Spinal cord (tissue), 10 donors: ENCODE results near the gene ZNF564. TPM values are rescaled to one million over a fixed set of nuclear protein-coding genes. Genes with fewer than 3 reads are reported as not detected.
"Not testable (repeated sequence)": the region's sequence is repeated elsewhere in the genome, so short reads cannot be mapped to it uniquely, and the experiment has no call there.

Experiments
- DNase-seq, 6 donors: peaks; one replicate each; pipeline versions ENCODE4 v3.0.0 to v3.0.0-alpha.2; 2013 to 2015; ENCODE audit warnings: low spot score in 6 of 6, low read depth in 4 of 6
- H3K27ac ChIP-seq: one replicate; pipeline ENCODE4 v1.5.1; 2013; ENCODE audit warnings: low read depth, low read length, control low read depth
- H3K27me3 ChIP-seq: one replicate; pipeline ENCODE4 v1.6.1; 2013; ENCODE audit warnings: low read length; ENCODE audit not compliant: control insufficient read depth, insufficient read depth
- H3K36me3 ChIP-seq: one replicate; pipeline ENCODE4 v1.6.1; 2013; ENCODE audit warnings: low read length; ENCODE audit not compliant: control insufficient read depth, insufficient read depth
- H3K4me1 ChIP-seq: one replicate; pipeline ENCODE4 v1.6.1; 2013; ENCODE audit warnings: low read length; ENCODE audit not compliant: control insufficient read depth, insufficient read depth
- H3K4me3 ChIP-seq: one replicate; pipeline ENCODE4 v1.5.1; 2013; ENCODE audit warnings: low read depth, low read length, control low read depth
- H3K9me3 ChIP-seq: one replicate; pipeline ENCODE4 v1.6.1; 2013; ENCODE audit warnings: low read length; ENCODE audit not compliant: control insufficient read depth, insufficient read depth
- WGBS: methylation state at CpG from one replicate; pipeline ENCODE4 v1.1.5; 2013; ENCODE audit warnings: missing lambda C conversion rate; ENCODE audit not compliant: insufficient coverage; 5-methylcytosine and 5-hydroxymethylcytosine counted together
- polyA plus RNA-seq, 2 donors: library from polyadenylated mRNA; unstranded; fragments of 120-200 nt; gene quantifications; one replicate each; pipeline ENCODE4 v1.2.1, GENCODE V29; 2013; ENCODE audit not compliant: insufficient read length in 2 of 2
- total RNA-seq, 2 donors: library from RNA; depleted of rRNA in 1 of 2; stranded (reverse); fragments of 120-200 nt in 1 of 2; fragments of >200 nt in 1 of 2; gene quantifications; one replicate each; pipeline versions ENCODE4 v1.2.3 to v1.2.4, GENCODE V29; 2013 to 2014
- donor health status: healthy.

The ZNF564 gene
- total and polyA plus RNA-seq, 4 donors = 5.8 to 23.6 (median 13.1) TPM

DNA sequence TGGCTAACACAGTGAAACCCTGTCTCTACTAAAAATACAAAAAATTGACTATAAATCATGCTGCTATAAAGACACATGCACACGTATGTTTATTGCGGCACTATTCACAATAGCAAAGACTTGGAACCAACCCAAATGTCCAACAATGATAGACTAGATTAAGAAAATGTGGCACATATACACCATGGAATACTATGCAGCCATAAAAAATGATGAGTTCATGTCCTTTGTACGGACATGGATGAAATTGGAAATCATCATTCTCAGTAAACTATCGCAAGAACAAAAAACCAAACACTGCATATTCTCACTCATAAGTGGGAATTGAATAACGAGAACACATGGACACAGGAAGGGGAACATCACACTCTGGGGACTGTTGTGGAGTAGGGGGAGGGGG is 15.1 kb upstream of the ZNF564 start:
- not testable (repeated sequence) for H3K36me3 ChIP-seq, DNase-seq, H3K9me3 ChIP-seq, H3K4me1 ChIP-seq, H3K27ac ChIP-seq, H3K27me3 ChIP-seq, H3K4me3 ChIP-seq
- no CpG with 5 or more reads among the region's 5 CpGs for WGBS

- no peaks in the 10 kb centered on the region for H3K36me3 ChIP-seq
- no peaks in the 10 kb centered on the region for H3K27me3 ChIP-seq
- H3K27ac ChIP-seq = no peak overlapping the region
- no peaks in the 10 kb centered on the region for H3K9me3 ChIP-seq
- H3K4me1 ChIP-seq = peaks cover 6% of the 10 kb centered on the region
- no peak overlapping the region for H3K4me3 ChIP-seq
- 11% methylated on average over 16 of the region's 19 CpGs for WGBS
- DNase-seq = peak; percentile 29 to 93 (median 64)
Observed at GRCh38 chr19:12564016-12564664, 12.9 kb upstream of the ZNF564 start.

DNA sequence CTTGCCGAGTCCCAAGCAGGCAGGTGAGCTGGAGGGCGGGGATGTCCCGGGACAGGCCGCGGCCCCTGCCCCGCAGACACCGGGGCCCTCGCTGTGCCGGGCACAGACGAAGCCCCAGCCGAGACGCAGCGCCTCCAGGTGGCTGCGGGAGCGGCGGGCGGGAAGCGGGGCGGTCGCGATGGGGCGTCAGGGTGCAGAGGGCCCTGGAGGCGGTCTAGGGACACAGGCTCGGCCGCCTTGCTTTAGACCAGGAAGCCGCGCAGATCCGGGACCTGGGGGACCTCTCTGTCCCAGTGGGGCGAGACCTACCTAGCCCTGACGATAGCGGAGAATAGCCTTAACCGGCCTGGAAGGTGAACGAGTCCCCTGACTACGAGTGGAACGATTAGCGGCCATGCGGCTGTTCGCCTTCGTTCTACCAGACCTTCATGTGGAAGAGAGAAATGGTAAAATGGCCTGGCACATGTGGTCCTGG is 4.2 kb upstream of the ZNF564 start:
- Histone ChIP-seq H3K4me3 (no peak overlapping the region), H3K27me3 (peaks cover 4% of the 10 kb centered on the region), H3K27ac (no peak overlapping the region), H3K9me3 (no peaks in the 10 kb centered on the region), H3K4me1 (peaks cover 14% of the 10 kb centered on the region), H3K36me3 (no peaks in the 10 kb centered on the region)
- 31% methylated on average over 39 of the region's 39 CpGs for WGBS
- DNase-seq = no peak

DNA sequence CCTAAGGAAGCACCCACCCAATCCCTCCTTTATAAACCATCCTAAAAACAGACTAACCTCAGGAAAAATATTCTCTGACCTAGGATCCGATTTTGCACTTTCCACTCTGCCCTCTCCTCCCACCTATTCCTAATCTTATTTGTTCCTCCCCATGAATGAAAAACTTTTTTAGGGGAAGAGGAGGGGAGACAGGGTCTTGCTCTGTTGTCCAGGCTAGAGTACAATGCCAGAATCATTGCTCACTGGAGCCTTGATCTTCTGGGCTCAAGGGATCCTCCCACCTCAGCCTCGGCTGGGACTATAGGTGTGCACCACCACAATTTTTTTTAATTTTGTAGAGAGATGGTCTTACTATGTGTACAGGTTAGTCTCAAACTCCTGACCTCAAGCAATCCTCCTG is 4.4 kb downstream of the ZNF564 start:
- no CpG with 5 or more reads among the region's 2 CpGs for WGBS
- H3K4me3 ChIP-seq = no peak overlapping the region

DNA sequence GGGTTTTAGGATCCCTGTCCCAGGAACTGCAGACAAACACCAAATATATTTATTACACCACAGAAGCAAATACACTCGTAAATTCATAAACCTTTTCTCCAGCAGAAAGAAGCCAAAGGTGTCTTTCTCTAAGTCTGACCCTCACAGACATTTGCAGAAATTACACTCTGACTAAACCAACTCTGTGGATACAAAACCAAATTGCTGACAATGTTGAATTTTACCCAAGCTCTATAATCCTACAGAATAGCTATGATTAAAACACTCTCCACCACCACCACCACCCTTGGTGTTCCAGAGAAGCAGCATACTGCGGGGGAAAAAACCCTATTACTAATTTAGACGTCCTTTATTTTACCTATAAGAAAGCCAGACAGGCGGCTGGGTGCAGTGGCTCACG is 5.2 kb downstream of the ZNF564 start:
- Histone ChIP-seq H3K4me1 (peaks cover 14% of the 10 kb centered on the region), H3K4me3 (no peak overlapping the region), H3K27me3 (no peaks in the 10 kb centered on the region), H3K9me3 (peaks cover 1% of the 10 kb centered on the region), H3K36me3 (peaks cover 6% of the 10 kb centered on the region), H3K27ac (no peak overlapping the region)
- DNase-seq = no peak
- WGBS = 100% methylated on average over 3 of the region's 5 CpGs

More for the DNA sequence above, 4.4 kb downstream of the ZNF564 start:
- no peak for DNase-seq
- H3K9me3 ChIP-seq = peaks cover 1% of the 10 kb centered on the region
- no peaks in the 10 kb centered on the region for H3K27me3 ChIP-seq
- peaks cover 5% of the 10 kb centered on the region for H3K36me3 ChIP-seq
- peaks cover 18% of the 10 kb centered on the region for H3K4me1 ChIP-seq
- no peak overlapping the region for H3K27ac ChIP-seq

DNA sequence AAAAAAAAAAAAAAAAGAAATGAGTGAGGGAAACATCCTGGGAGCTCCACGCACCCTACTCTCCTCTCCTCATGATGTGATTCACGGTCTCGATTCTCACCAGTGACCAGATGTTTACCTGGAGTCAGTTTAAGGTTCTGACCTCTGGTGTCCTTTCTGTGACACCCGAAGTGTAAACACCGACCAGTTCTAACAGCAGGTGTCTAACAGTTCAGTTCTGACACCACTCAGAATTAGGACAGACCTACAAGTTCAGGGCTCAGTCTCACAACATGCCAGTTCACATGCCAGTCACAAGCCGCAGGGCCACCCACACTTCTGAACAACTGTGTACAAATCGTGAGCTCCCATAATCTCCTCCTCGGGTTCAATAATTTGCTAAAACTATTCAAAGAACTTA is 6.0 kb downstream of the ZNF564 start:
- Histone ChIP-seq H3K36me3 (peaks cover 14% of the 10 kb centered on the region), H3K4me3 (no peak overlapping the region)

GRCh38 chr19:12544401-12544876 is 6.8 kb downstream of the ZNF564 start:
- Histone ChIP-seq H3K36me3 (peaks cover 14% of the 10 kb centered on the region), H3K27me3 (no peaks in the 10 kb centered on the region), H3K4me1 (peaks cover 3% of the 10 kb centered on the region), H3K9me3 (peaks cover 3% of the 10 kb centered on the region), H3K4me3 (no peak overlapping the region), H3K27ac (no peak overlapping the region)
- WGBS = 94% methylated on average over 5 of the region's 5 CpGs
- no peak for DNase-seq

More for the DNA sequence above, 6.0 kb downstream of the ZNF564 start:
- Histone ChIP-seq H3K4me1 (peaks cover 11% of the 10 kb centered on the region), H3K27ac (no peak overlapping the region), H3K27me3 (no peaks in the 10 kb centered on the region), H3K9me3 (peaks cover 1% of the 10 kb centered on the region)
- no peak for DNase-seq
- WGBS = 95% methylated on average over 6 of the region's 8 CpGs

DNA sequence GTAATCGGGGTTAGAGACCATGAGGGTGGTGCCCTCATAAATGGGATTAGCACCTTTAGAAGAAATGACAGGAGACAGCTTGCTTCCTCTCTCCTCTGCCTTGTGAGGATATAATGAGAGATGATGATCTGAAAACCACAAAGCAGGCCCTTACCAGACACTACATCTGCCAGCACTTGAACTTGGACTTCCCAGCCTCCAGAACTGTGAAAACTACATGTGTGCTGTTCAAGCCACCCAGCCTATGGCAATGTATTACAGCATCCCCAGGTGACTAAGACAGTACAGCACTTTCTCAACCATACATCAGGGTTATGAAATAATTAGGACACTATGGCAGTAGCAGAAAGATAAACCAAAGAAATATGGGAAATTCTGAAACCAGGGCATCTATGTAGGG is 7.4 kb downstream of the ZNF564 start:
- no peaks in the 10 kb centered on the region for H3K4me1 ChIP-seq
- H3K36me3 ChIP-seq = peaks cover 14% of the 10 kb centered on the region
- peaks cover 3% of the 10 kb centered on the region for H3K9me3 ChIP-seq
- H3K27me3 ChIP-seq = no peaks in the 10 kb centered on the region
- no peak overlapping the region for H3K4me3 ChIP-seq
- H3K27ac ChIP-seq = no peak overlapping the region
- no peak for DNase-seq
- WGBS = no CpG with 5 or more reads among the region's 1 CpG

DNA sequence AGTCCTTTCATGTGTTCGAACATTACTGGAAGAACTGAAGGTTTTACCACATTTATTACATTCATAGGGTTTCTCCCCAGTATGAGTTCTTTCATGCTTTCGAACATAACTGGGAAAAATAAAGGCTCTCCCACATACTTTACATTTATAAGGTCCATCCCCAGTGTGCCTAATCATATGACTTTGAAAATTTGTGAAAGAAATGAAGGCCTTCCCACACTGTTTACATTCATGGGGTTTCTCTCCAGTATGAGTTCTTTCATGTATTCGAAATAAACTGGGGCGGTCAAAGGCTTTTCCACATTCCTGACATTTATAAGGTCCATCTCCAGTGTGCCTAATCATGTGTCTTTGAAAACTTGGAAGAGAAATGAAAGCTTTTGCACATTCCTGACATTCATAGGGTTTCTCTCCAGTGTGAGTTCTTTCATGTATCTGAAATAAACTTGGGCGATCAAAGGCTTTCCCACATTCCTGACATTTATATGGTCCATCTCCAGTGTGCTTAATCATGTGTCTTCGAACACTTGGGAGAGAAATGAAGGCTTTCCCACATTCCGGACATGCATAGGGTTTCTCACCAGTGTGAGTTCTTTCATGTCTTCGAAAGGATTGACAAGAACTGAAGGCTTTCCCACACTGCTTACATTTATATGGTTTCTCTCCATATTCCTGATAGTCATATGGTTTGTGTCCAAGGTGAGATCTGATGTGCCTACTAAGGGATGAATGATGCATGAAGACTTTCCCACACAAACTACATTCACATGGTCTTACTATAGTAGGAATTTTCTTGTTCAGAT is 24.0 kb downstream of the ZNF564 start:
- Histone ChIP-seq H3K27ac (no peak overlapping the region), H3K9me3 (peaks cover 46% of the 10 kb centered on the region), H3K4me1 (no peaks in the 10 kb centered on the region), H3K27me3 (no peaks in the 10 kb centered on the region), H3K36me3 (peaks cover 25% of the 10 kb centered on the region), H3K4me3 (no peak overlapping the region)
- peak in 2 of 6 donors; percentile 4 to 9 for DNase-seq
- 100% methylated on average over 1 of the region's 8 CpGs for WGBS
